ENCODE results near the gene CADM1.

The CADM1 gene

GRCh38 chr11:115473167-115473566, 31.0 kb downstream of the CADM1 start:
- DNase-seq (ENCODE audit: low read depth) = no peak
- H3K4me3 ChIP-seq (ENCODE audit: low read depth, low read length) = no peak overlapping the region
- no peak for TF ChIP-seq CTCF (IDR thresholded peaks at IDR 0.05; ENCODE audit: control insufficient read depth, extremely low read depth, insufficient read depth)

- TF ChIP-seq CTCF (IDR thresholded peaks at IDR 0.05; ENCODE audit: control insufficient read depth, extremely low read depth, insufficient read depth) = no peak
- DNase-seq (ENCODE audit: low read depth) = no peak
- no peak overlapping the region for H3K4me3 ChIP-seq (ENCODE audit: low read depth, low read length)
Observed at GRCh38 chr11:115471367-115471766, 32.8 kb downstream of the CADM1 start.

GRCh38 chr11:115470928-115471327, 33.3 kb downstream of the CADM1 start:
- no peak for TF ChIP-seq CTCF (IDR thresholded peaks at IDR 0.05; ENCODE audit: control insufficient read depth, extremely low read depth, insufficient read depth)
- no peak for DNase-seq (ENCODE audit: low read depth)
- H3K4me3 ChIP-seq (ENCODE audit: low read depth, low read length) = no peak overlapping the region

- no peak overlapping the region for H3K4me3 ChIP-seq (ENCODE audit: low read depth, low read length)
- DNase-seq (ENCODE audit: low read depth) = no peak
- no peak for TF ChIP-seq CTCF (IDR thresholded peaks at IDR 0.05; ENCODE audit: control insufficient read depth, extremely low read depth, insufficient read depth)
Observed at GRCh38 chr11:115469361-115469760, 34.9 kb downstream of the CADM1 start.

- DNase-seq (ENCODE audit: low read depth) = no peak
- no peak for TF ChIP-seq CTCF (IDR thresholded peaks at IDR 0.05; ENCODE audit: control insufficient read depth, extremely low read depth, insufficient read depth)
Observed at GRCh38 chr11:115466122-115466521, 38.1 kb downstream of the CADM1 start.

GRCh38 chr11:115464269-115464668, 39.9 kb downstream of the CADM1 start:
- no peak for DNase-seq (ENCODE audit: low read depth)
- no peak overlapping the region for H3K4me3 ChIP-seq (ENCODE audit: low read depth, low read length)

More at GRCh38 chr11:115466122-115466521, 38.1 kb downstream of the CADM1 start:
- no peak overlapping the region for H3K4me3 ChIP-seq (ENCODE audit: low read depth, low read length)

More at GRCh38 chr11:115464269-115464668, 39.9 kb downstream of the CADM1 start:
- no peak for TF ChIP-seq CTCF (IDR thresholded peaks at IDR 0.05; ENCODE audit: control insufficient read depth, extremely low read depth, insufficient read depth)

Measured in LNCaP clone FGC (cell line).